Endodermal cell (in vitro differentiated cells): Measurements from ENCODE around the gene WFDC8. TPM values are rescaled to one million over a fixed set of nuclear protein-coding genes. Genes with fewer than 3 reads are reported as not detected.

Source experiments
- DNase-seq: peaks from one replicate; pipeline ENCODE4 v3.0.0-alpha.2; 2017
- H3K27ac ChIP-seq: 2 replicates; pipeline ENCODE4 v1.5.1; 2013; ENCODE audit warnings: mild to moderate bottlenecking, low read depth, low read length, moderate library complexity
- H3K27me3 ChIP-seq: 2 replicates; pipeline ENCODE4 v1.6.1; 2013; ENCODE audit warnings: mild to moderate bottlenecking, low read length, moderate library complexity; ENCODE audit not compliant: insufficient read depth, control insufficient read depth, poor library complexity, severe bottlenecking
- H3K36me3 ChIP-seq: 2 replicates; pipeline ENCODE4 v1.7.0; 2013; ENCODE audit warnings: mild to moderate bottlenecking, low read length, moderate library complexity; ENCODE audit not compliant: control insufficient read depth, insufficient read depth
- H3K4me1 ChIP-seq: one replicate; pipeline ENCODE4 v1.7.0; 2013; ENCODE audit warnings: low read length; ENCODE audit not compliant: control insufficient read depth, insufficient read depth
- H3K4me3 ChIP-seq: 2 replicates; pipeline ENCODE4 v1.5.1; 2013; ENCODE audit warnings: mild to moderate bottlenecking, low read length, moderate library complexity
- H3K9ac ChIP-seq: 2 replicates; pipeline ENCODE4 v1.6.1; 2013; ENCODE audit warnings: mild to moderate bottlenecking, low read length, moderate library complexity; ENCODE audit not compliant: poor library complexity, severe bottlenecking; ENCODE audit errors: extremely low read depth
- H3K9me3 ChIP-seq: 2 replicates; pipeline ENCODE4 v1.6.1; 2013; ENCODE audit warnings: mild to moderate bottlenecking, low read length, moderate library complexity; ENCODE audit not compliant: control insufficient read depth
- H3K27ac Mint-ChIP-seq: 2 replicates; pipeline ENCODE4 v1.8.0; 2020; ENCODE audit warnings: mixed read lengths
- H3K27me3 Mint-ChIP-seq: 2 replicates; pipeline ENCODE4 v1.8.0; 2021; ENCODE audit warnings: mild to moderate bottlenecking, mixed read lengths; ENCODE audit not compliant: insufficient read depth
- H3K36me3 Mint-ChIP-seq: 2 replicates; pipeline ENCODE4 v1.8.0; 2020; ENCODE audit warnings: low read depth, mixed read lengths
- H3K4me1 Mint-ChIP-seq: 2 replicates; pipeline ENCODE4 v1.8.0; 2020; ENCODE audit warnings: mixed read lengths
- H3K4me3 Mint-ChIP-seq: 2 replicates; pipeline ENCODE4 v1.8.0; 2020; ENCODE audit warnings: mild to moderate bottlenecking, moderate library complexity, mixed read lengths
- H3K9me3 Mint-ChIP-seq: 2 replicates; pipeline ENCODE4 v1.8.0; 2020; ENCODE audit warnings: mild to moderate bottlenecking, mixed read lengths
- WGBS, 2 experiments: methylation state at CpG; one replicate each; pipeline versions ENCODE4 v1.1.5 to v1.1.7; 2013; ENCODE audit warnings: missing lambda C conversion rate in 2 of 2, mixed read lengths in 1 of 2; ENCODE audit not compliant: insufficient coverage in 1 of 2, insufficient read length in 1 of 2; 5-methylcytosine and 5-hydroxymethylcytosine counted together
- total RNA-seq, 2 donors: library from RNA; stranded (reverse); fragmentation: NEBNext Ultra II Directional in 1 of 2; extraction: Animal tissue kit (Norgen Biotek cat#: 25700) in 1 of 2; gene quantifications; 2 replicates in 1 of 2; 3 replicates in 1 of 2; pipeline ENCODE4 v1.2.1, GENCODE V29; 2021
- TF ChIP-seq, protein P1 (sequence below): fragments of 200-600 bp; sonication (generic); conservative IDR thresholded peaks from 2 replicates; pipeline ENCODE4 v1.5.0; 2021; ENCODE audit warnings: antibody characterized with exemption, mild to moderate bottlenecking

The WFDC8 gene
- total RNA-seq, 2 donors from 2014 or later: not detected

DNA sequence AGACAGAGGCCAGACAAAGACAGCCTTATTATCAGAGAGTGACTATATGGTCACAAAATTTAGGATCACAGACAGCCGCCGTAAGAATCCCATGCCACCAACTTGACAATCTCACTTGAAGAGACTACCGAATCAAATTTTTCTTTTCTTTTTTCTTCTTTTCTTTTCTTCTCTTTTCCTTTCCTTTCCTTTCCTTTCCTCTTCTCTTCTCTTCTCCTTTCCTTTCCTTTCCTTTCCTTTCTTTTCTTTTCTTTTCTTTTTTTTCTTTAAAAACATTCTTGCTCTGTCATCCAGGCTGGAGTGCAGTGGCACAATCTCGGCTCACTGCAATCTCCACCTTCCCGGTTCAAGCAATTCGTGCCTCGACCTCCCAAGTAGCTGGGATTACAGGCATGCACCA is 30.7 kb downstream of the WFDC8 start:
- H3K4me3 Mint-ChIP-seq: no peak overlapping the region
- H3K27me3 ChIP-seq: peaks cover 5% of the 10 kb centered on the region
- H3K27ac ChIP-seq: no peak overlapping the region
- H3K9ac ChIP-seq: no peak overlapping the region
- no peak overlapping the region for H3K27ac Mint-ChIP-seq
- no peak for DNase-seq
- H3K36me3 Mint-ChIP-seq: no peaks in the 10 kb centered on the region
- H3K4me1 Mint-ChIP-seq: peaks cover 2% of the 10 kb centered on the region
- no peaks in the 10 kb centered on the region for H3K4me1 ChIP-seq
- H3K27me3 Mint-ChIP-seq: peaks cover 10% of the 10 kb centered on the region
- TF ChIP-seq, protein P1, sequence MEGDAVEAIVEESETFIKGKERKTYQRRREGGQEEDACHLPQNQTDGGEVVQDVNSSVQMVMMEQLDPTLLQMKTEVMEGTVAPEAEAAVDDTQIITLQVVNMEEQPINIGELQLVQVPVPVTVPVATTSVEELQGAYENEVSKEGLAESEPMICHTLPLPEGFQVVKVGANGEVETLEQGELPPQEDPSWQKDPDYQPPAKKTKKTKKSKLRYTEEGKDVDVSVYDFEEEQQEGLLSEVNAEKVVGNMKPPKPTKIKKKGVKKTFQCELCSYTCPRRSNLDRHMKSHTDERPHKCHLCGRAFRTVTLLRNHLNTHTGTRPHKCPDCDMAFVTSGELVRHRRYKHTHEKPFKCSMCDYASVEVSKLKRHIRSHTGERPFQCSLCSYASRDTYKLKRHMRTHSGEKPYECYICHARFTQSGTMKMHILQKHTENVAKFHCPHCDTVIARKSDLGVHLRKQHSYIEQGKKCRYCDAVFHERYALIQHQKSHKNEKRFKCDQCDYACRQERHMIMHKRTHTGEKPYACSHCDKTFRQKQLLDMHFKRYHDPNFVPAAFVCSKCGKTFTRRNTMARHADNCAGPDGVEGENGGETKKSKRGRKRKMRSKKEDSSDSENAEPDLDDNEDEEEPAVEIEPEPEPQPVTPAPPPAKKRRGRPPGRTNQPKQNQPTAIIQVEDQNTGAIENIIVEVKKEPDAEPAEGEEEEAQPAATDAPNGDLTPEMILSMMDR: no peak
- no peaks in the 10 kb centered on the region for H3K9me3 ChIP-seq
- H3K4me3 ChIP-seq: no peak overlapping the region
- WGBS, 2 experiments: 95 to 100% methylated on average over 3 to 7 of the region's 7 CpGs
- no peaks in the 10 kb centered on the region for H3K36me3 ChIP-seq
- H3K9me3 Mint-ChIP-seq: peaks cover 4% of the 10 kb centered on the region

DNA sequence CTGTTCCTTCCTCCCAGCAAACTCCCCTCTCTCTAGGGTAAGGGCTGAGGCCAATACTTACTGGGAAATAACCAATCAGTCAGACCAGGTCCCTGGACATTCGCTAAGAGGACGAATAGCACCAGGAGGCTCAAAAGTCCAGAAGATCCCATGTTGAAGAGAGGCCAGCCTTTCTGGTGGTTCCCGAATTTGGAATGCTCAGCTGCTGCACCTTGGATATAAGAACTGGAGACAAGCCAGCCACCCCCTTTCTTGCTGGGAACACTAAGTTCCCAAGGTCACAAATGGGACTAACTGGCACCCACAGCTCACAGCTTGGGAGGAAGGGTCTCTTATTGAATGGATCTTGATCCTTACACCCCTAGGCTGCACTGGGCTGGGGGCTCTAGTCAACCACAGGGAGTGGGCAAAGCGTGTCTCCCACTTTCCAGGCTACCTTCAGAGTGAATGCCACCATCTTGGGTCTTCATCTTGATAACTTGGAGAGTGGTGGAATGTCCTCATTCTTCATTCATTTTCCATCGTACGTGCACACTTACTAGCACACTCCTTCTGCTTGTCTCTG is 31.8 kb downstream of the WFDC8 start, which contains the start of gene EPPIN:
EPPIN (minus strand) TSS at position 196 of the 565 bp plus-strand sequence; CDS start at position 152, 44 bp downstream.
- H3K4me3 Mint-ChIP-seq: no peak within 1 kb of the TSS
- H3K36me3 Mint-ChIP-seq: no peaks in the 10 kb centered on the region
- H3K4me3 ChIP-seq: no peak within 1 kb of the TSS
- no peaks in the 10 kb centered on the region for H3K9me3 ChIP-seq
- H3K36me3 ChIP-seq: no peaks in the 10 kb centered on the region
- H3K4me1 ChIP-seq: no peaks in the 10 kb centered on the region
- H3K27ac Mint-ChIP-seq: no peak within 1 kb of the TSS
- DNase-seq: no peak
- H3K27ac ChIP-seq: no peak within 1 kb of the TSS
- H3K27me3 ChIP-seq: peaks cover 16% of the 10 kb centered on the region
- TF ChIP-seq, protein P1: no peak
- WGBS, 2 experiments: 89 to 95% methylated on average over 6 of the region's 6 CpGs
- peaks cover 2% of the 10 kb centered on the region for H3K4me1 Mint-ChIP-seq
- peaks cover 4% of the 10 kb centered on the region for H3K9me3 Mint-ChIP-seq
- H3K27me3 Mint-ChIP-seq: peaks cover 12% of the 10 kb centered on the region
- H3K9ac ChIP-seq: no peak within 1 kb of the TSS

DNA sequence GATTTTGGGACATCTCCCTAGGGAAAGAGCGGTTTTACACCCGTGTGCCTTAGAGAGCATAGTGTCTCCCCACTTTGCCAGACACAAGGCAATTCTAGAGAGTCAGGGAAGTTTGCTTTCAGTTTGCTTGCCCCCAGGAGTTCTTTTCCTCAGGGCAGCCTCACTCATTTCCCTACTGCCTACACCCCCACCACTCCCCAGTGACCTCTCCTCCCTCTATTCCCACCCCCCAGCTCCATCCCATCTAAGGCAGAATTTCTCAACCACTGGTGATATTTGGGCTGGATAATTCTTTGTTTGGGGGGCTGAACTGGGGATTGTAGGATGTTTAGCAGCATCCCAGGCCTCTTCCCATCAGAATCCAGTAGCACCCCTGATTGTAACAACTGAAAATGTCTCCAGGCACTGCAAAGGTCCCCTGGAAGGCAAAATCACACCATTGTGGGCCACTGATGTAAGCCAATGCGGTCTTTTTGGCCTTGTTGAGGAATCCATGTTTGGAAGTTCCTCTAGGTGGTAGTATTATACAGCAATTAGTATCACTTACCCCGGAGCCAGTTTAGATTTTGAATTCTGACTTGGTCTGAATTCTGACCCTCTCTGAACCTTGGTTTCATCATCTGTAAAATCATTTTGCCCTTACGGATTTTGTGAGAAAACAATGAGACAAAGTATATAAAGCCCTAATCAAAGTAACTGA is 33.2 kb downstream of the WFDC8 start:
- Histone ChIP-seq H3K36me3 (no peaks in the 10 kb centered on the region), H3K27me3 (peaks cover 23% of the 10 kb centered on the region), H3K9ac (no peak overlapping the region), H3K27ac (no peak overlapping the region), H3K4me1 (no peaks in the 10 kb centered on the region), H3K4me3 (no peak overlapping the region), H3K9me3 (no peaks in the 10 kb centered on the region)
- peaks cover 4% of the 10 kb centered on the region for H3K9me3 Mint-ChIP-seq
- DNase-seq: peak; percentile 65
- no peaks in the 10 kb centered on the region for H3K36me3 Mint-ChIP-seq
- H3K4me1 Mint-ChIP-seq: peaks cover 2% of the 10 kb centered on the region
- H3K4me3 Mint-ChIP-seq: no peak overlapping the region
- TF ChIP-seq, protein P1: peak; percentile 78
- WGBS, 2 experiments: 41 to 56% methylated on average over 1 to 5 of the region's 5 CpGs
- H3K27me3 Mint-ChIP-seq: peaks cover 16% of the 10 kb centered on the region
- H3K27ac Mint-ChIP-seq: no peak overlapping the region
